HG03571 (cell line): Measurements from ENCODE around the gene TRIM46.
"Not testable (repeated sequence)": the region's sequence is repeated elsewhere in the genome, so short reads cannot be mapped to it uniquely, and the experiment has no call there.

Source experiments
- ATAC-seq: cut with Tn5 transposase; IDR thresholded peaks from one replicate; pipeline ENCODE4 v1.9.1; 2021; ENCODE audit not compliant: unreplicated experiment

The TRIM46 gene

DNA sequence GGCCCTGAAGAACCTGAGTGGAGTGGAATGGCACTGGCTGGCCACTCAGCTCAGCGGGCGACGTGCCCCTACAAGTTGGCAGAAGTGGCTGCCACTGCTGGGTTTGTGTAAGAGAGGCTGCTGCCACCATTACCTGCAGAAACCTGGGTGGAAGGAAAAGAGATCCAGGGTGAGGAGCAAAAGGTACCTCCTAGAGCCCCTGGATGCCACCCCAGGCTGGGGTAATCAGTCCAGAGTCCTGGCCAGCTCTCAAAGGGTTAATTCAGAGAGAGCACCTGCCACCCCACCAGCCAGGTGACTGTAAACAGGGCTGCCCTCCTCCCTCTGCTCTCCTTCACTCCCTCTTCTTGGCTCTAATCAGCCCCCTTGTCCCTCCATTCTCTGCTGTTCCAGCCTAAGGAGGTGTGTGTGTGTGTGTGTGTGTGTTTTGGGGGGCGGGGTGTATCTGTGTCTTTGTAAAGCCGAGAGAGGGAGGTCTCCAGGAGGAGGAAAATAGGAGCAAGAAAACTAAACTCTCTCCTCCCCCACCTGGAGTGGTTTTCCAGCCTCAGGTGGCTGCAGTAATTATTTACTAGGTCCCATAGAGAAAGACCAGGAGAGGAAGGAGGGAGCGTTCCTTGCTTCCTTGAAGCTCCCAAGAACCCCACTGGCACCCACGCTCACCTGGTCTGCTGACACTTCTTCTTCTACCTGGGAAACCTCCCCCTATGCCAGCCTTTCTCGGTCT is 12.6 kb downstream of the TRIM46 start:
- ATAC-seq, result no peak

GRCh38 chr1:155186794-155187455 is 13.3 kb downstream of the TRIM46 start:
- ATAC-seq, result no peak

- no peak for ATAC-seq
These were observed 13.8 kb downstream of the TRIM46 start for GRCh38 chr1:155187456-155187891.

DNA sequence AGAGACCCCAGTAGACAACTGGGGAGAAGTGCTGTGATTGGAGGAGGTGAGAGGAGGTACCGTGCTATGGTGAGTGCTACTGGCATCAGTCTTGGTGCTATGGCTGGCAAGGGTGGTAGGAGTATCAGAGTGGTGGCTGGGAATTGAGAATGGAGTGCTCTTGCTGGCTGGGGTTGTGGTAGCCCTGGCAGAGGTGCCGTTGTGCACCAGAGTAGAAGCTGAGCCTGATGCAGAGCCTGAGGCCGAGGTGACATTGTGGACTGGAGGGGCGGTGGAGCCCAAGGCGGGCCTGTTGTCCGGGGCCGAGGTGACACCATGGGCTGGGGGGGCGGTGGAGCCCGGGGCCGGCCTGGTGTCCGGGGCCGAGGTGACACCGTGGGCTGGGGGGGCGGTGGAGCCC is 14.6 kb downstream of the TRIM46 start:
- no peak for ATAC-seq

GRCh38 chr1:155189926-155190325 is 16.3 kb downstream of the TRIM46 start:
- not testable (repeated sequence) for ATAC-seq

DNA sequence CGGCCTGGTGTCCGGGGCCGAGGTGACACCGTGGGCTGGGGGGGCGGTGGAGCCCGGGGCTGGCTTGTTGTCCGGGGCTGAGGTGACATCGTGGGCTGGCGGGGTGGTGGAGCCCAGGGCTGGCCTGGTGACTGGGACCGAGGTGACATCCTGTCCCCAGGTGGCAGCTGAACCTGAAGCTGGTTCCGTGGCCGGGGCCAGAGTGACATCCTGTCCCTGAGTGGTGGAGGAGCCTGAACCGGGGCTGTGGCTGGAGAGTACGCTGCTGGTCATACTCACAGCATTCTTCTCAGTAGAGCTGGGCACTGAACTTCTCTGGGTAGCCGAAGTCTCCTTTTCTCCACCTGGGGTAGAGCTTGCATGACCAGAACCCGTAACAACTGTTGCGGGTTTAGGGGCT is 18.3 kb downstream of the TRIM46 start:
- no peak for ATAC-seq

- ATAC-seq, result no peak
These were observed 19.0 kb downstream of the TRIM46 start for GRCh38 chr1:155192346-155193274.

GRCh38 chr1:155193275-155193990 is 19.8 kb downstream of the TRIM46 start:
- peak; percentile 45 for ATAC-seq

GRCh38 chr1:155193991-155194240 is 20.3 kb downstream of the TRIM46 start:
- ATAC-seq, result not testable (repeated sequence)

- ATAC-seq, result no peak
These were observed 21.8 kb downstream of the TRIM46 start for GRCh38 chr1:155195201-155196102.

- no peak for ATAC-seq
These were observed 22.6 kb downstream of the TRIM46 start for GRCh38 chr1:155196103-155196892.

GRCh38 chr1:155196893-155197638 is 23.4 kb downstream of the TRIM46 start:
- ATAC-seq, result no peak

- no peak for ATAC-seq
These were observed 24.4 kb downstream of the TRIM46 start for GRCh38 chr1:155197901-155198546.

GRCh38 chr1:155198547-155198906 is 24.9 kb downstream of the TRIM46 start:
- no peak for ATAC-seq

GRCh38 chr1:155199792-155200191 is 26.1 kb downstream of the TRIM46 start:
- ATAC-seq, result no peak

- ATAC-seq, result no peak
These were observed 27.3 kb downstream of the TRIM46 start for GRCh38 chr1:155200920-155201319.

DNA sequence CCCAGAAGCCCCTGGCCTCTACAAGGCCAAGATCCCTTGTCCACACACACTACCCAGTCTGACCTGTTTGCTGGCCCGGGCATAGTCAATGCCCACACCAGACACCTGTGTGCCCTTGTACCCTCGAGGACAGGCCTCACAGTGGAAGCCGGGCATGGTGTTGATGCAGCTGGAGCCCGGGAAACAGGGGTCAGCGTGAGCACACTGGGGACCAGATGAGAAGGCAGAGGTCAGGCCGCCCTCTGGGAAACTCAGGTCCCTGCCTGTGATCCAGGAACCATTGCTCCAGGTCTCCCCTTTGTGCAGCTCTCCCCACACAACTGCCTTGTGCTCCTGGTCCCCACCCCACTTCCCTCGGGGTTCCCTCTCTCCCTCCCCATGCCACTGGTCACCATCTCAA is 28.5 kb downstream of the TRIM46 start:
- ATAC-seq, result no peak
